ENCODE results near the gene IL17RA. TPM values are rescaled to one million over a fixed set of nuclear protein-coding genes. Genes with fewer than 3 reads are reported as not detected.

Gene IL17RA
- total and polyA plus RNA-seq, 10 donors = 2.9 to 100 (median 43.2) TPM

DNA sequence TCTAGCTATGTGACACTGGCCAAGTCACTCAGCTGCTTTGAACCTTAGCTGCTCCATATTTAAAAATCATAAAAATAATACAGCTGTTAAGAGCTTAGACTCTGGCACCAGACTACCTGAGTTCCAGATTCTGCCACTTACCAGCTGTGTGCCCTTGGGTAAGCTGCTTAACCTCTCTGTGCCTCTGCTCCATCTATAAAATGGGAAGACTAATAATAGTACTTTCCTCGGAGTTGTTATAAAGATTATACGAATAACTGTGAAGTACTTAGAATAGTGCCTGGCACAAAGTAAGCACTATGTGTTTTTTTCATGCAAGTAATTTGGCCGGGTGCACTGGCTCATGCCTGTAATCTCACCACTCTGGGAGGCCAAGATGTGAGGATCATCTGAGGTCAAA is 72.9 kb downstream of the IL17RA start:
- no peaks in the 10 kb centered on the region for H3K27me3 ChIP-seq (replicated peaks in 1 of 7)
- 86 to 93% (median 90%) methylated on average over 3 of the region's 3 CpGs for WGBS, 5 donors
- peak overlapping the region in 4 of 8 donors; percentile 89 to 94 (median 92) for H3K27ac ChIP-seq
- TF ChIP-seq POLR2AphosphoS5 (IDR thresholded peaks at IDR 0.05) (no peak), POLR2A (IDR thresholded peaks at IDR 0.05) (no peak), CTCF (IDR thresholded peaks at IDR 0.05 in 8 of 11, conservative IDR thresholded peaks at IDR 0.05 in 3 of 11) (no peak)
- intact Hi-C loops (cut with DNase I; ENCODE audit: low total_unique reads) = no loop called here
- no peaks in the 10 kb centered on the region for H3K36me3 ChIP-seq
- no peak for DNase-seq
- H3K9me3 ChIP-seq = no peaks in the 10 kb centered on the region
- H3K4me3 ChIP-seq = peak overlapping the region in 5 of 8 donors; percentile 72 to 97 (median 92)
- H3K4me1 ChIP-seq = peaks cover 15 to 65% (median 41%) of the 10 kb centered on the region in 6 donors

DNA sequence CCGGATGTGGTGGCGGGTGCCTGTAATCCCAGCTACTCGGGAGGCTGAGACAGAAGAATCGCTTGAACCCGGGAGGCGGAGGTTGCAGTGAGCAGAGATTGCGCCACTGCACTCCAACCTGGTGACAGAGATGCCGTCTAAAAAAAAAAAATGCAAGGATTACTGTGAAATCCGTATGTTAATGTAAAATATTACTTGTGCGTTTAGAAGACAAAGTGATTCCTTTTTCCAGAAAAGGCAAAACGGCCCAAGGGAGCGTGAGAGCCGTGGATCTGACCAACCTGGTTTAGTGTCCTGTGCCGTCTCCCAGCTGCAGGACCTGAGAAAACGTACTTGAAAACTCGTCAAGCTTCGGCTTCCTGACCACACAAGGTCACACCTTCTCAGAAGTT is 73.4 kb downstream of the IL17RA start:
- intact Hi-C loops (cut with DNase I; ENCODE audit: low total_unique reads) = no loop called here
- 41 to 62% (median 48%) methylated on average over 17 of the region's 17 CpGs for WGBS, 5 donors

GRCh38 chr22:17158568-17159503 is 74.0 kb downstream of the IL17RA start, which contains the start of gene HDHD5:
HDHD5 (minus strand) TSS chr22:17159277; CDS start chr22:17159251, 26 bp downstream.
- Histone ChIP-seq H3K4me3 (peak within 1 kb of the TSS; percentile 68 to 97 (median 86)), H3K9me3 (no peaks in the 10 kb centered on the region), H3K4me1 (peaks cover 15 to 55% (median 41%) of the 10 kb centered on the region in 6 donors), H3K36me3 (no peaks in the 10 kb centered on the region), H3K27me3 (replicated peaks in 1 of 7) (no peaks in the 10 kb centered on the region), H3K27ac (peak within 1 kb of the TSS; percentile 84 to 94 (median 90))
- WGBS, 5 donors = 0 to 2% (median 0%) methylated on average over 26 to 114 of the region's 114 CpGs
- TF ChIP-seq POLR2A (IDR thresholded peaks at IDR 0.05) = no peak
- TF ChIP-seq POLR2AphosphoS5 (IDR thresholded peaks at IDR 0.05) = peak; percentile 80 to 83 (median 81)
- peak; percentile 96 for DNase-seq
- intact Hi-C loops (cut with DNase I; ENCODE audit: low total_unique reads) = no loop called here

More for the DNA sequence above, 73.4 kb downstream of the IL17RA start:
- Histone ChIP-seq H3K9me3 (no peaks in the 10 kb centered on the region), H3K27me3 (replicated peaks in 1 of 7) (no peaks in the 10 kb centered on the region), H3K27ac (peak overlapping the region; percentile 84 to 94 (median 90)), H3K4me3 (peak overlapping the region; percentile 68 to 97 (median 86)), H3K4me1 (peaks cover 15 to 61% (median 41%) of the 10 kb centered on the region in 6 donors), H3K36me3 (no peaks in the 10 kb centered on the region)
- DNase-seq = no peak
- TF ChIP-seq POLR2A (IDR thresholded peaks at IDR 0.05) = no peak
- no peak for TF ChIP-seq POLR2AphosphoS5 (IDR thresholded peaks at IDR 0.05)
- TF ChIP-seq CTCF (IDR thresholded peaks at IDR 0.05 in 8 of 11, conservative IDR thresholded peaks at IDR 0.05 in 3 of 11) = no peak

GRCh38 chr22:17159504-17159951 is 74.7 kb downstream of the IL17RA start:
- no peak for DNase-seq
- H3K9me3 ChIP-seq = no peaks in the 10 kb centered on the region
- no peaks in the 10 kb centered on the region for H3K27me3 ChIP-seq (replicated peaks in 1 of 7)
- H3K27ac ChIP-seq = peak overlapping the region in 7 of 8 donors; percentile 58 to 94 (median 90)
- intact Hi-C loops (cut with DNase I; ENCODE audit: low total_unique reads) = no loop called here
- H3K4me1 ChIP-seq = peaks cover 15 to 54% (median 40%) of the 10 kb centered on the region in 6 donors
- 17 to 33% (median 17%) methylated on average over 12 to 35 of the region's 35 CpGs for WGBS, 5 donors
- no peaks in the 10 kb centered on the region for H3K36me3 ChIP-seq
- peak overlapping the region; percentile 68 to 97 (median 86) for H3K4me3 ChIP-seq
- TF ChIP-seq POLR2AphosphoS5 (IDR thresholded peaks at IDR 0.05) = no peak
- no peak for TF ChIP-seq POLR2A (IDR thresholded peaks at IDR 0.05)
- no peak for TF ChIP-seq CTCF (IDR thresholded peaks at IDR 0.05 in 8 of 11, conservative IDR thresholded peaks at IDR 0.05 in 3 of 11)
